ENCODE measurements around the gene ZNF564. TPM values are rescaled to one million over a fixed set of nuclear protein-coding genes. Genes with fewer than 3 reads are reported as not detected.
"Not testable (repeated sequence)": the region's sequence is repeated elsewhere in the genome, so short reads cannot be mapped to it uniquely, and the experiment has no call there.

ZNF564 gene
- total and polyA plus RNA-seq, 9 donors, result 7.2 to 23.2 (median 15.2) TPM

GRCh38 chr19:12496480-12496879 is 54.8 kb downstream of the ZNF564 start:
- no peaks in the 10 kb centered on the region for H3K36me3 ChIP-seq
- no peaks in the 10 kb centered on the region for H3K9me3 ChIP-seq
- no peaks in the 10 kb centered on the region for H3K27me3 ChIP-seq
- H3K27ac ChIP-seq, result no peak overlapping the region
- no peak for DNase-seq
- H3K4me1 ChIP-seq (ENCODE audit: insufficient read depth), result peaks cover 1% of the 10 kb centered on the region
- intact Hi-C loops (cut with DNase I), result no loop called here
- no peak overlapping the region for H3K4me3 ChIP-seq
- no peak for TF ChIP-seq EP300 (IDR thresholded peaks at IDR 0.05)
- no peak for TF ChIP-seq CTCF (IDR thresholded peaks at IDR 0.05)
- no peak for TF ChIP-seq POLR2A (IDR thresholded peaks at IDR 0.05)
- 80 to 86% (median 83%) methylated on average over 6 of the region's 6 CpGs for WGBS, 3 donors

DNA sequence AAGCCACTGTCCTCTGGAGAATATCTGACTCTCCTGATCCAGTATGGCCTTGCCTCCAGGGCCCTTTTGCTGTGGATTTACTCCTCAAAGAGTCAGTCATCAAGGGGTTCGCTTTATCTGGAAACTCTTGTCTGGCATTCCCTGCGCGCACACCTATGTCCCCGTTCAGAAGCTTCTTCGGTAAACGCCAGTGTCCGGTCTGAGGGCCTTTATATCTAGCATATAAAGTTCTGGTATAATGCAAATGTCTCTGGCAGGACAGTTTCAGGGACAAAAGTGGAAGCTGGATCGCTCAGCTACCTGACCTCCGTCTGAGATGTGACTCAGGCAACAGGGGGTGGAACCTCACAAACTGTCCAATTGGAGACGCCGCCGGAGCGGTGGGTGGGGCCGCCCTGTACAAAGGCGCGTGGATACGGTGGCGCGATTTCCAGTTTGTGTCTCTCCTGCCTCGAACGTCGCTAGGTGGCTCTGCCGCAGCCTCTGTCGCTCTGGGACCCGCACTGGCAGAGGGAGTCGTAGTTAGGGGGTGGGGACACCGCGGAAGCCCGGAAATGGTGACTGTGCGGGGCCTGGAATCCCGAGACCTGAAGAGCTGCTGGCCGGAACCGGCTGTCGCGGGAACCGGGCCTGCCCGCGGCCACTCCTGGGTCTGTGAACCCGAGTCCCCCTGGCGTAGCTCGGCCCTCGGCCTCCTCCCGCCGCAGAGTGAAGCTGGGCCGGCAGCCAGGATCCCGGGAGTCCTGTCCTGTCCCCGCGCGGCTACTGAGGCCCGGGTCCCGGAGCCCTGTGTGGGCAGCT is 56.1 kb downstream of the ZNF564 start:
- DNase-seq, result peak; percentile 84 to 94 (median 88)
- WGBS, 3 donors, result 0 to 2% (median 0%) methylated on average over 45 to 51 of the region's 51 CpGs
- Histone ChIP-seq H3K4me1 (ENCODE audit: insufficient read depth) (peaks cover 1% of the 10 kb centered on the region), H3K36me3 (no peaks in the 10 kb centered on the region), H3K27ac (peak overlapping the region; percentile 40 to 57), H3K9me3 (no peaks in the 10 kb centered on the region), H3K27me3 (no peaks in the 10 kb centered on the region), H3K4me3 (peak overlapping the region; percentile 33)
- intact Hi-C loops (cut with DNase I), result no loop called here
- TF ChIP-seq EP300 (IDR thresholded peaks at IDR 0.05) (no peak), CTCF (IDR thresholded peaks at IDR 0.05) (peak in 2 of 3 donors; percentile 42 to 47), POLR2A (IDR thresholded peaks at IDR 0.05) (peak; percentile 52)

DNA sequence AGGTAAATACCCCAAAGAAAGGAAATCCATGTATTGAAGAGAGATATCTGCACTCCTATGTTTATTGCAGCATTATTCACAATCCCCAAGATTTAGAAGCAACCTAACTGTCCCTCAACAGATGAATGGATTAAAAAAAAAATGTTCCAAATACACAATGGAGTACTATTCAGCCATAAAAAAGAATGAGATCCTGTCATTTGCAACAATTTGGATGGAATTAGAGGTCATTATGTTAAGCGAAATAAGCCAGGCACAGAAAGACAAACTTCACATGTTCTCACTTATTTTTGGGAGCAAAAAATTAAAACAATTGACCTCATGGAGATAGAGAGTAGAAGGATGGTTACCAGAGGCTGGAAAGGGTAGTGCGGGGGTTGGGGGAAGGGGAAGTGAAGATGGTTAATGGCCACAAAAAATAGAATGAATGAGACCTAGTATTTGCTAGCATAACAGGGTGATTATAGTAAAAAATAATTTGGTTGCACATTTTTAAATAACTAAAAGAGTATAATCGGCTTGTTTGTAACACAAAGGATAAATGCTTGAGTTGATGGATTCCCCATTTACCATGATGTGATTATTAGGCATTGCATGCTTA is 56.9 kb downstream of the ZNF564 start:
- Histone ChIP-seq H3K9me3 (no peaks in the 10 kb centered on the region), H3K27me3 (no peaks in the 10 kb centered on the region), H3K4me1 (ENCODE audit: insufficient read depth) (peaks cover 1% of the 10 kb centered on the region), H3K4me3 (no peak overlapping the region), H3K27ac (no peak overlapping the region), H3K36me3 (no peaks in the 10 kb centered on the region)
- 88 to 96% (median 95%) methylated on average over 3 of the region's 3 CpGs for WGBS, 3 donors
- intact Hi-C loops (cut with DNase I), result no loop called here
- TF ChIP-seq POLR2A (IDR thresholded peaks at IDR 0.05), result no peak
- TF ChIP-seq EP300 (IDR thresholded peaks at IDR 0.05), result no peak
- TF ChIP-seq CTCF (IDR thresholded peaks at IDR 0.05), result no peak
- DNase-seq, result no peak

GRCh38 chr19:12486265-12486783 is 65.0 kb downstream of the ZNF564 start:
- H3K9me3 ChIP-seq; H3K27ac ChIP-seq; H3K4me3 ChIP-seq; H3K4me1 ChIP-seq (ENCODE audit: insufficient read depth); H3K36me3 ChIP-seq; DNase-seq; intact Hi-C loops (cut with DNase I); H3K27me3 ChIP-seq: not testable (repeated sequence)
- WGBS, 3 donors, result 74 to 80% (median 75%) methylated on average over 1 of the region's 1 CpG

DNA sequence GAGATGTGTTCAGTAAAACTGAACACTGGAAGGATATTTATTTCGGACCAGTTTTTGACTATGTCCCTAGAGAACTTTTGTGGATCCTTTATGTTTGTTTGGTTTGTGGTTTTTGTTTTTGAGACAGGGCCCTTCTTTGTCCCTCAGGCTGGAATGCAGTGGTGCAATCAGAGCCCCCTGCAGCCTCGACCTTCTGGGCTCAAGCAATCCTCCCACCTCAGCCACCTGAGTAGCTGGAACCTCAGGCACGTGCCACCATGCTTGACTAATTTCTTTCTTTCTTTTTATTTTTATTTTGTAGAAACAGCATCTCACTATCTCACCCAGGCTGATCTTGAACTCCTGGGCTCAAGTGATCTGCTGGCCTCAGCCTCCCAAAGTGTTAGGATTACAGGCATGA is 65.7 kb downstream of the ZNF564 start:
- Histone ChIP-seq H3K4me1 (ENCODE audit: insufficient read depth) (peaks cover 2% of the 10 kb centered on the region), H3K4me3 (peak overlapping the region; percentile 92), H3K36me3 (no peaks in the 10 kb centered on the region), H3K9me3 (no peaks in the 10 kb centered on the region), H3K27me3 (no peaks in the 10 kb centered on the region), H3K27ac (no peak overlapping the region)
- no peak for TF ChIP-seq EP300 (IDR thresholded peaks at IDR 0.05)
- no peak for TF ChIP-seq CTCF (IDR thresholded peaks at IDR 0.05)
- TF ChIP-seq POLR2A (IDR thresholded peaks at IDR 0.05), result no peak
- intact Hi-C loops (cut with DNase I), result no loop called here
- 71 to 81% (median 71%) methylated on average over 3 of the region's 3 CpGs for WGBS, 3 donors
- DNase-seq, result no peak

Data from ovary (tissue), 9 donors.